Measurements from ENCODE around the gene FOXO1.

FOXO1 gene

DNA sequence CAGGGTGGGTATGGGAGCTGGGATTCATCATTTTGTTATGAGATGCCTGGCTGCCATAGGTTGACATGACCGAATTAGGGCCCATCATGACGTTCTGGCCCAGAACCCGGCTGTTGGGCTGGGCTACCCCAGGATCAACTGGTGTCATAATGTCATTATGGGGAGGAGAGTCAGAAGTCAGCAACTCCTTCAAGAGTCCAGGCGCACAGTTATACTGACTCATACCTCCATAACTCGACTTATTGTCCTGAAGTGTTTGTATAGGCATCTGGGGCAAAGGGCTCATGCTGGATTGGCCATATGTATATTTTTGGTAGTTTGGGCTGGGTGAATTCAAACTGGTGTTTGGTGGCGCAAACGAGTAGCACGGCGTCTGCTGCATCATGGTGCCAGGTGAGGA is 106.5 kb downstream of the FOXO1 start:
- no peaks in the 10 kb centered on the region for H3K4me1 ChIP-seq (ENCODE audit: insufficient read depth, low read length)
- TF ChIP-seq, protein P1, sequence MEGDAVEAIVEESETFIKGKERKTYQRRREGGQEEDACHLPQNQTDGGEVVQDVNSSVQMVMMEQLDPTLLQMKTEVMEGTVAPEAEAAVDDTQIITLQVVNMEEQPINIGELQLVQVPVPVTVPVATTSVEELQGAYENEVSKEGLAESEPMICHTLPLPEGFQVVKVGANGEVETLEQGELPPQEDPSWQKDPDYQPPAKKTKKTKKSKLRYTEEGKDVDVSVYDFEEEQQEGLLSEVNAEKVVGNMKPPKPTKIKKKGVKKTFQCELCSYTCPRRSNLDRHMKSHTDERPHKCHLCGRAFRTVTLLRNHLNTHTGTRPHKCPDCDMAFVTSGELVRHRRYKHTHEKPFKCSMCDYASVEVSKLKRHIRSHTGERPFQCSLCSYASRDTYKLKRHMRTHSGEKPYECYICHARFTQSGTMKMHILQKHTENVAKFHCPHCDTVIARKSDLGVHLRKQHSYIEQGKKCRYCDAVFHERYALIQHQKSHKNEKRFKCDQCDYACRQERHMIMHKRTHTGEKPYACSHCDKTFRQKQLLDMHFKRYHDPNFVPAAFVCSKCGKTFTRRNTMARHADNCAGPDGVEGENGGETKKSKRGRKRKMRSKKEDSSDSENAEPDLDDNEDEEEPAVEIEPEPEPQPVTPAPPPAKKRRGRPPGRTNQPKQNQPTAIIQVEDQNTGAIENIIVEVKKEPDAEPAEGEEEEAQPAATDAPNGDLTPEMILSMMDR (IDR thresholded peaks at IDR 0.05; ENCODE audit: borderline replicate concordance, extremely low read depth, low read length, poor library complexity, severe bottlenecking) = no peak
- no peak for TF ChIP-seq EZH2 (IDR thresholded peaks at IDR 0.05; ENCODE audit: borderline replicate concordance, low read depth, low read length, severe bottlenecking)
- no peak overlapping the region for H2AFZ ChIP-seq (ENCODE audit: low read depth, low read length)
- no peaks in the 10 kb centered on the region for H3K27me3 ChIP-seq (ENCODE audit: insufficient read depth, low read length, poor library complexity)
- no peaks in the 10 kb centered on the region for H3K9me3 ChIP-seq (ENCODE audit: insufficient read depth, low read length, severe bottlenecking)
- H4K20me1 ChIP-seq (ENCODE audit: insufficient read depth, low read length) = peaks cover 3% of the 10 kb centered on the region
- H3K4me3 ChIP-seq (ENCODE audit: low read depth in 1 of 2, low read length in 2 of 2) = no peak overlapping the region
- ATAC-seq (ENCODE audit: insufficient read depth, low read depth) = no peak
- no peaks in the 10 kb centered on the region for H3K79me2 ChIP-seq (ENCODE audit: insufficient read depth, low read length)
- H3K4me2 ChIP-seq (ENCODE audit: insufficient read depth, low read length) = no peak overlapping the region
- H3K36me3 ChIP-seq (ENCODE audit: insufficient read depth, low read length) = no peaks in the 10 kb centered on the region
- DNase-seq = no peak
- H3K27ac ChIP-seq (ENCODE audit: low read length) = no peak overlapping the region
- no peak overlapping the region for H3K9ac ChIP-seq (ENCODE audit: low read depth, low read length)

DNA sequence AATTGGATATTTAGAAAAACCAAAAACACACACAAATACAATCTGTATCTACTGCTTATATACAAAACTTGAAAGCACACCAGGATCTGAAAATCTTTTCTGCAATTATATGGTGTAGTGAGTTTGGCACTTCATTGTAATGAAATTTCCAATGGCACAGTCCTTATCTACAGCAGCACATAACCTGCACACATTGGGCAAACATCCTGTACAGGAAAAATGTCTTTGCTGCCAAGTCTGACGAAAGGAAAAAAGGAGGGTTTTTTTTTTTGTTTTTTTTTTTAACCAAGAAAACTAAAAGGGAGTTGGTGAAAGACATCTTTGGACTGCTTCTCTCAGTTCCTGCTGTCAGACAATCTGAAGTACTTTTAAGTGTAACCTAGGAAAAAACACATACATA is 107.8 kb downstream of the FOXO1 start:
- Histone ChIP-seq H3K27me3 (ENCODE audit: insufficient read depth, low read length, poor library complexity) (no peaks in the 10 kb centered on the region), H3K9ac (ENCODE audit: low read depth, low read length) (no peak overlapping the region), H3K27ac (ENCODE audit: low read length) (no peak overlapping the region), H3K4me3 (ENCODE audit: low read depth in 1 of 2, low read length in 2 of 2) (no peak overlapping the region), H3K4me1 (ENCODE audit: insufficient read depth, low read length) (no peaks in the 10 kb centered on the region), H3K4me2 (ENCODE audit: insufficient read depth, low read length) (no peak overlapping the region), H3K79me2 (ENCODE audit: insufficient read depth, low read length) (no peaks in the 10 kb centered on the region), H4K20me1 (ENCODE audit: insufficient read depth, low read length) (no peaks in the 10 kb centered on the region; the same call in 1 of the 2 replicates), H2AFZ (ENCODE audit: low read depth, low read length) (no peak overlapping the region), H3K36me3 (ENCODE audit: insufficient read depth, low read length) (no peaks in the 10 kb centered on the region), H3K9me3 (ENCODE audit: insufficient read depth, low read length, severe bottlenecking) (no peaks in the 10 kb centered on the region)
- no peak for DNase-seq
- ATAC-seq (ENCODE audit: insufficient read depth, low read depth) = no peak
- TF ChIP-seq, protein P1 (IDR thresholded peaks at IDR 0.05; ENCODE audit: borderline replicate concordance, extremely low read depth, low read length, poor library complexity, severe bottlenecking) = no peak
- no peak for TF ChIP-seq EZH2 (IDR thresholded peaks at IDR 0.05; ENCODE audit: borderline replicate concordance, low read depth, low read length, severe bottlenecking)

DNA sequence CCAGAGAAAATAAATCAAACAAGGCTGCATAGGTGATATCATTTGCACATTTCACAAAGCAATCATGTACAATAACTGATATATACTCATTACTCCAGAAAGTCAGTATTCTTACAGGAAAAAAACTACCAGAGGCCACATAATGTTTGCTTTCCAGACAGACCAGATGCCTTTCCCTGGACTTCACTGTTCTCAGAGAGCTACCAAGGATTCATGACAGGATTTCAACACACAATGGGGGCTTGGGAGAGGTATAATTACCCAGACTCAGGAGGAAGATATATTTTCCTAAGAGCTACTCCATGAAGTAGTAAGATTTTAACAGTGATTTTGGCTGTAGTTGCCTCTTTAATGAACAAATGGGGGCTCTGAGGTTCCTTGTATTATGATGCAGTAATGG is 110.0 kb downstream of the FOXO1 start:
- Histone ChIP-seq H3K4me3 (ENCODE audit: low read depth in 1 of 2, low read length in 2 of 2) (no peak overlapping the region), H3K9ac (ENCODE audit: low read depth, low read length) (no peak overlapping the region), H3K9me3 (ENCODE audit: insufficient read depth, low read length, severe bottlenecking) (no peaks in the 10 kb centered on the region), H3K4me1 (ENCODE audit: insufficient read depth, low read length) (no peaks in the 10 kb centered on the region), H3K4me2 (ENCODE audit: insufficient read depth, low read length) (no peak overlapping the region), H3K27me3 (ENCODE audit: insufficient read depth, low read length, poor library complexity) (no peaks in the 10 kb centered on the region), H2AFZ (ENCODE audit: low read depth, low read length) (no peak overlapping the region), H3K79me2 (ENCODE audit: insufficient read depth, low read length) (no peaks in the 10 kb centered on the region), H3K27ac (ENCODE audit: low read length) (no peak overlapping the region), H4K20me1 (ENCODE audit: insufficient read depth, low read length) (no peaks in the 10 kb centered on the region), H3K36me3 (ENCODE audit: insufficient read depth, low read length) (no peaks in the 10 kb centered on the region)
- ATAC-seq (ENCODE audit: insufficient read depth, low read depth) = no peak
- TF ChIP-seq, protein P1 (IDR thresholded peaks at IDR 0.05; ENCODE audit: borderline replicate concordance, extremely low read depth, low read length, poor library complexity, severe bottlenecking) = no peak
- TF ChIP-seq EZH2 (IDR thresholded peaks at IDR 0.05; ENCODE audit: borderline replicate concordance, low read depth, low read length, severe bottlenecking) = no peak
- DNase-seq = no peak

DNA sequence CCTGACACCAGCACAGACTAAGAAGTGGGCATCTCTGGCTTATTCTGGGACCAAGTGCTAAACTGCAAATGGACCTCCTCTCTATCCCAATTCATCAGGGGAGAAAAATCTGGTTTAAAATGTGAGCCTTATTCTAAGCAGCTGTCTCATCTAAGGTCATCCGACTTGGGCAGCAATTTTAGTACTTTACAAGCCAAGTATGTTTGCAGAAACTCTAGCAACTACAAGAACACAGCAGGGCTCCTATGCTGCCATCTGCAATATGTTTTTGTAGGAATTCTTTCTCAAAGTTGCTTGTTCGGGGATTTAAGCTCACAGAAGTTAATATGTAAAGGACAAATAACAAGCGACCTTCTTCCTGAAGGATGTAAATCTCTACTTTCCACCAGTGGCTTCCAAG is 113.1 kb downstream of the FOXO1 start:
- H4K20me1 ChIP-seq (ENCODE audit: insufficient read depth, low read length) = no peaks in the 10 kb centered on the region
- H3K9me3 ChIP-seq (ENCODE audit: insufficient read depth, low read length, severe bottlenecking) = no peaks in the 10 kb centered on the region
- no peaks in the 10 kb centered on the region for H3K4me1 ChIP-seq (ENCODE audit: insufficient read depth, low read length)
- no peak overlapping the region for H2AFZ ChIP-seq (ENCODE audit: low read depth, low read length)
- no peaks in the 10 kb centered on the region for H3K27me3 ChIP-seq (ENCODE audit: insufficient read depth, low read length, poor library complexity)
- H3K36me3 ChIP-seq (ENCODE audit: insufficient read depth, low read length) = no peaks in the 10 kb centered on the region
- no peak for DNase-seq
- no peak overlapping the region for H3K4me3 ChIP-seq (ENCODE audit: low read depth in 1 of 2, low read length in 2 of 2)
- TF ChIP-seq, protein P1 (IDR thresholded peaks at IDR 0.05; ENCODE audit: borderline replicate concordance, extremely low read depth, low read length, poor library complexity, severe bottlenecking) = no peak
- no peak for TF ChIP-seq EZH2 (IDR thresholded peaks at IDR 0.05; ENCODE audit: borderline replicate concordance, low read depth, low read length, severe bottlenecking)
- H3K27ac ChIP-seq (ENCODE audit: low read length) = no peak overlapping the region
- no peak for ATAC-seq (ENCODE audit: insufficient read depth, low read depth)
- no peak overlapping the region for H3K4me2 ChIP-seq (ENCODE audit: insufficient read depth, low read length)
- no peak overlapping the region for H3K9ac ChIP-seq (ENCODE audit: low read depth, low read length)
- no peaks in the 10 kb centered on the region for H3K79me2 ChIP-seq (ENCODE audit: insufficient read depth, low read length)

Data from DND-41 (cell line).